Left ventricle myocardium superior (tissue), 1 donor: ENCODE results near the gene LMAN2. TPM values are rescaled to one million over a fixed set of nuclear protein-coding genes. Genes with fewer than 3 reads are reported as not detected.
"Not testable (repeated sequence)": the region's sequence is repeated elsewhere in the genome, so short reads cannot be mapped to it uniquely, and the experiment has no call there.

Source experiments
- ATAC-seq: fragments of 200-7000 bp; cut with Tn5 transposase; one replicate; pipeline ENCODE4 v1.9.1; 2020; ENCODE audit warnings: mild to moderate bottlenecking, moderate library complexity
- DNase-seq: peaks from one replicate; pipeline ENCODE4 v3.0.0-alpha.2; 2020
- intact Hi-C: fragments of 100-400 bp; cut with micrococcal nuclease; formaldehyde crosslinking; loops from one replicate; pipeline ENCODE4 v1.11.0; 2022
- total RNA-seq: library from RNA; stranded (reverse); fragmentation: NEBNext Ultra II Directional; extraction: Animal tissue kit (Norgen Biotek cat#: 25700); gene quantifications from one replicate; pipeline ENCODE4 v1.2.1, GENCODE V29; 2021
- donor health status: DM: no; HTN: yes; CAD: no; lungs with severe emphysema.

The LMAN2 gene
- total RNA-seq, 1 donor from 2014 or later: 61.2 TPM

GRCh38 chr5:177313561-177314259, 37.8 kb downstream of the LMAN2 start:
- ATAC-seq (no peak), DNase-seq (no peak)
- intact Hi-C loops: no loop called here

GRCh38 chr5:177312649-177313181, 38.8 kb downstream of the LMAN2 start:
- DNase-seq (no peak), ATAC-seq (no peak)
- intact Hi-C loops: no loop called here

- intact Hi-C loops: no loop called here
- ATAC-seq: peak; percentile 88
- DNase-seq: peak; percentile 98
These were observed 39.5 kb downstream of the LMAN2 start, which contains the start of gene MXD3 for GRCh38 chr5:177311723-177312648. MXD3 (minus strand) TSS chr5:177311898; CDS start chr5:177311830, 68 bp downstream.

GRCh38 chr5:177311392-177311722, 40.1 kb downstream of the LMAN2 start:
- intact Hi-C loops: no loop called here
- ATAC-seq (peak; percentile 17), DNase-seq (no peak)

- intact Hi-C loops: no loop called here
- ATAC-seq (no peak), DNase-seq (no peak)
These were observed 40.6 kb downstream of the LMAN2 start for GRCh38 chr5:177310757-177311391.

GRCh38 chr5:177310332-177310731, 41.1 kb downstream of the LMAN2 start:
- no peak for DNase-seq
- no peak for ATAC-seq
- intact Hi-C loops: no loop called here

GRCh38 chr5:177309351-177310191, 41.9 kb downstream of the LMAN2 start:
- intact Hi-C loops: no loop called here
- peak; percentile 68 for DNase-seq

GRCh38 chr5:177308740-177309139, 42.7 kb downstream of the LMAN2 start:
- intact Hi-C loops: no loop called here
- ATAC-seq (no peak), DNase-seq (no peak)

More at GRCh38 chr5:177309351-177310191, 41.9 kb downstream of the LMAN2 start:
- peak; percentile 22 for ATAC-seq

- ATAC-seq (no peak), DNase-seq (no peak)
- intact Hi-C loops: no loop called here
These were observed 43.7 kb downstream of the LMAN2 start for GRCh38 chr5:177307544-177308363.

GRCh38 chr5:177306674-177307543, 44.6 kb downstream of the LMAN2 start:
- intact Hi-C loops: no loop called here
- ATAC-seq (no peak), DNase-seq (no peak)

- intact Hi-C loops: not testable (repeated sequence)
These were observed 45.3 kb downstream of the LMAN2 start for GRCh38 chr5:177306103-177306640.

GRCh38 chr5:177304392-177305119, 46.9 kb downstream of the LMAN2 start:
- intact Hi-C loops: no loop called here
- DNase-seq: no peak
- no peak for ATAC-seq

More at GRCh38 chr5:177306103-177306640, 45.3 kb downstream of the LMAN2 start:
- not testable (repeated sequence) for DNase-seq, ATAC-seq

GRCh38 chr5:177303925-177304391, 47.5 kb downstream of the LMAN2 start:
- no peak for DNase-seq
- ATAC-seq: no peak
- intact Hi-C loops: no loop called here

- intact Hi-C loops: no loop called here
- peak; percentile 95 for DNase-seq
- peak; percentile 86 for ATAC-seq
These were observed 48.1 kb downstream of the LMAN2 start, which contains the start of the genes PRELID1 and RAB24 for GRCh38 chr5:177303121-177303924. PRELID1 (plus strand) TSS chr5:177303799; CDS start chr5:177303986, 187 bp downstream. RAB24 (minus strand) TSS chr5:177303719; CDS start chr5:177303288, 431 bp downstream.
